HG02973 (cell line): ENCODE data around the gene C11orf52.

ENCODE experiments used
- ATAC-seq: cut with Tn5 transposase; IDR thresholded peaks from one replicate; pipeline ENCODE4 v1.9.1; 2021; ENCODE audit warnings: moderate library complexity; ENCODE audit not compliant: unreplicated experiment

The C11orf52 gene

DNA sequence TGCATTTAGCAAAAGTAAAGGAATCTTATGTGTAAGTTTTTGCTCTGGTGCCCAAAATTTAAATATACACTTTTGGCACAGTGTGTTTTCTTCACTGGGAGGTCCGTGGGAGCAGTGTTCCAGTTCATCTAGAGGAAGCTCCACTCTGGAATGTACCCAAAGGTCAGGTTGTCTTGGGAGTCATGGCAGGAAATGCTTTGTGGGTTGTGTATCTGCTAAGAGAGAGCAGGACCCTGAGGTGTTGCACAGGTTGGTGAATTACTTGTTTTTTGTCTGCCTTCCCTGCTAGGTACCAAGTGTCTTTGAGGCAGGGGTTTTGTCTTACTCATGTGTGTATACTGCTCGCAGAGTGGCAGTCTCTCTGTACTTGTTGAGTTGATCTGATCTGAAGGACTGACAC, 55.7 kb downstream of the C11orf52 start:
- no peak for ATAC-seq

- no peak for ATAC-seq
These were observed 56.5 kb downstream of the C11orf52 start for GRCh38 chr11:111975076-111975806.

GRCh38 chr11:111976119-111976766, 57.5 kb downstream of the C11orf52 start:
- ATAC-seq, result no peak
